SK-N-SH (cell line): ENCODE measurements around the gene METTL21A. TPM values are rescaled to one million over a fixed set of nuclear protein-coding genes. Genes with fewer than 3 reads are reported as not detected.
"Not testable (repeated sequence)": the region's sequence is repeated elsewhere in the genome, so short reads cannot be mapped to it uniquely, and the experiment has no call there.

Experiments used
- CTCF ChIA-PET: fragments of 300-600, 350-600 bp; formaldehyde crosslinking; extraction: SDS; loops from one replicate; lab custom pipeline; 2021; lab: Yijun Ruan, JAX
- POLR2A ChIA-PET: fragments of 350-600 bp; sonication (Branson Sonifier 250); formaldehyde crosslinking; extraction: SDS; loops from one replicate; lab custom pipeline; 2020; ENCODE audit warnings: antibody characterized with exemption, inconsistent platforms; lab: Yijun Ruan, JAX
- DNase-seq: peaks from one replicate; pipeline ENCODE4 v3.0.0; 2012
- H2AFZ ChIP-seq: fragments of 200-600 bp; sonication (generic); 2 replicates; pipeline ENCODE4 v1.8.1; 2016; ENCODE audit warnings: antibody characterized with exemption, mild to moderate bottlenecking, low read depth
- H3F3A ChIP-seq: fragments of 200-600 bp; sonication (generic); replicated peaks from 2 replicates; pipeline ENCODE3; 2016; ENCODE audit warnings: antibody characterized with exemption, mild to moderate bottlenecking; ENCODE audit not compliant: insufficient read depth
- H3K27ac ChIP-seq, 2 experiments: fragments of 200-500 bp in 1 of 2; fragments of 200-600 bp in 1 of 2; sonication (Bioruptor generic) in 1 of 2; sonication (generic), shearing (Covaris generic) in 1 of 2; 2 replicates each; pipeline versions ENCODE4 v1.5.1 to v1.6.1; 2014 to 2016; ENCODE audit warnings: low read depth in 2 of 2, inconsistent platforms in 1 of 2, low read length in 1 of 2, mild to moderate bottlenecking in 1 of 2, mixed read lengths in 1 of 2
- H3K27me3 ChIP-seq: fragments of 200-600 bp; sonication (generic), shearing (Covaris generic); 2 replicates; pipeline ENCODE4 v1.6.1; 2016; ENCODE audit warnings: mixed run types; ENCODE audit not compliant: insufficient read depth
- H3K36me3 ChIP-seq, 2 experiments: fragments of 200-500 bp in 1 of 2; fragments of 200-600 bp in 1 of 2; sonication (Bioruptor generic) in 1 of 2; sonication (generic) in 1 of 2; replicated peaks in 1 of 2; 2 replicates each; pipeline versions ENCODE3 to v1.5.1; 2014 to 2016; ENCODE audit warnings: low read length in 1 of 2, mild to moderate bottlenecking in 1 of 2; ENCODE audit not compliant: insufficient read depth in 2 of 2, control insufficient read depth in 1 of 2
- H3K4me1 ChIP-seq, 2 experiments: fragments of 200-500 bp in 1 of 2; fragments of 200-600 bp in 1 of 2; sonication (Bioruptor generic) in 1 of 2; sonication (generic), shearing (Covaris generic) in 1 of 2; 2 replicates each; pipeline versions ENCODE4 v1.5.1 to v1.6.1; 2014 to 2016; ENCODE audit warnings: low read depth in 1 of 2, low read length in 1 of 2, mixed run types in 1 of 2; ENCODE audit not compliant: insufficient read depth in 2 of 2, control insufficient read depth in 1 of 2
- H3K4me2 ChIP-seq: fragments of 200-600 bp; sonication (generic), shearing (Covaris generic); 2 replicates; pipeline ENCODE4 v1.6.1; 2017; ENCODE audit warnings: mixed run types
- H3K4me3 ChIP-seq, 2 experiments: fragments of 200-500 bp in 1 of 2; fragments of 200-600 bp in 1 of 2; sonication (Bioruptor generic) in 1 of 2; sonication (generic), shearing (Covaris generic) in 1 of 2; 2 replicates each; pipeline versions ENCODE4 v1.5.1 to v1.8.1; 2014 to 2016; ENCODE audit warnings: low read depth in 2 of 2, inconsistent platforms in 1 of 2, low read length in 1 of 2, mild to moderate bottlenecking in 1 of 2, mixed read lengths in 1 of 2, moderate library complexity in 1 of 2
- H3K79me2 ChIP-seq: fragments of 200-600 bp; sonication (generic); 2 replicates; pipeline ENCODE4 v1.8.1; 2017; ENCODE audit warnings: mild to moderate bottlenecking; ENCODE audit not compliant: insufficient read depth
- H3K9ac ChIP-seq: fragments of 200-600 bp; sonication (generic); 2 replicates; pipeline ENCODE4 v1.6.1; 2017; ENCODE audit warnings: mixed run types
- H3K9me2 ChIP-seq: fragments of 200-600 bp; sonication (generic); 2 replicates; pipeline ENCODE4 v1.6.1; 2017; ENCODE audit warnings: mixed run types
- H3K9me3 ChIP-seq: fragments of 200-600 bp; sonication (generic); 2 replicates; pipeline ENCODE4 v1.6.1; 2017; ENCODE audit warnings: mixed run types, mild to moderate bottlenecking, moderate library complexity
- H4K20me1 ChIP-seq: fragments of 200-600 bp; sonication (generic); 2 replicates; pipeline ENCODE4 v1.6.1; 2017; ENCODE audit warnings: mild to moderate bottlenecking, mixed run types; ENCODE audit not compliant: insufficient read depth
- CHD2 ChIP-seq: fragments of 150-350 bp; IDR thresholded peaks from 2 replicates; pipeline ENCODE4 v1.6.1; 2018; ENCODE audit warnings: low read length; ENCODE audit not compliant: partially characterized antibody
- ELF1 ChIP-seq: IDR thresholded peaks from 2 replicates; pipeline ENCODE4 v1.4.0; 2012
- EP300 ChIP-seq, 2 experiments: IDR thresholded peaks; 2 replicates each; pipeline versions ENCODE4 v1.4.0 to v1.6.1; 2012; ENCODE audit warnings: borderline replicate concordance in 1 of 2, low read depth in 1 of 2, low read length in 1 of 2
- FOSL2 ChIP-seq: IDR thresholded peaks from 2 replicates; pipeline ENCODE4 v1.4.0; 2012; ENCODE audit warnings: low read depth, mild to moderate bottlenecking, moderate library complexity, borderline replicate concordance
- GABPA ChIP-seq: IDR thresholded peaks from 2 replicates; pipeline ENCODE4 v1.4.0; 2012; ENCODE audit warnings: low read depth, mild to moderate bottlenecking
- GATA2 ChIP-seq: sonication (generic); formaldehyde crosslinking; IDR thresholded peaks from 2 replicates; pipeline ENCODE4 v1.5.0; 2020; ENCODE audit warnings: mild to moderate bottlenecking, missing genetic modification reagents
- IRF3 ChIP-seq: fragments of 150-350 bp; IDR thresholded peaks from 2 replicates; pipeline ENCODE4 v1.6.1; 2016; ENCODE audit warnings: mild to moderate bottlenecking, low read depth, low read length
- MXI1 ChIP-seq: IDR thresholded peaks from 2 replicates; pipeline ENCODE4 v1.6.1; 2012; ENCODE audit warnings: mild to moderate bottlenecking, low read depth, low read length, improper control_type of control experiment
- NFIC ChIP-seq: IDR thresholded peaks from 2 replicates; pipeline ENCODE4 v1.4.0; 2012; ENCODE audit warnings: borderline replicate concordance
- NRF1 ChIP-seq: IDR thresholded peaks from 2 replicates; pipeline ENCODE4 v1.6.1; 2012; ENCODE audit warnings: low read depth, mild to moderate bottlenecking, low read length
- PBX3 ChIP-seq: IDR thresholded peaks from 2 replicates; pipeline ENCODE4; 2012
- POLR2AphosphoS5 ChIP-seq: IDR thresholded peaks from 2 replicates; pipeline ENCODE4 v1.6.1; 2012; ENCODE audit warnings: low read depth, low read length
- RAD21 ChIP-seq: IDR thresholded peaks from 2 replicates; pipeline ENCODE4 v1.6.1; 2012; ENCODE audit warnings: mild to moderate bottlenecking, low read length
- RCOR1 ChIP-seq: fragments of 150-350 bp; IDR thresholded peaks from 2 replicates; pipeline ENCODE4 v1.6.1; 2017; ENCODE audit warnings: antibody characterized with exemption, low read length
- RFX5 ChIP-seq: IDR thresholded peaks from 2 replicates; pipeline ENCODE4 v1.6.1; 2012; ENCODE audit warnings: mild to moderate bottlenecking, improper control_type of control experiment, low read length
- RXRA ChIP-seq: IDR thresholded peaks from 2 replicates; pipeline ENCODE4 v1.4.0; 2012; ENCODE audit warnings: low read depth, mild to moderate bottlenecking, borderline replicate concordance
- SIN3A ChIP-seq: IDR thresholded peaks from 2 replicates; pipeline ENCODE4 v1.6.1; 2012; ENCODE audit warnings: low read depth, mild to moderate bottlenecking, low read length, moderate library complexity, borderline replicate concordance
- SMC3 ChIP-seq: IDR thresholded peaks from 2 replicates; pipeline ENCODE4 v1.6.1; 2012; ENCODE audit warnings: low read depth, low read length, improper control_type of control experiment
- TEAD4 ChIP-seq: IDR thresholded peaks from 2 replicates; pipeline ENCODE4 v1.4.0; 2012; ENCODE audit warnings: mild to moderate bottlenecking, borderline replicate concordance; ENCODE audit not compliant: insufficient read depth
- WGBS: methylation state at CpG from one replicate; pipeline ENCODE4 v1.1.6; 2017; ENCODE audit warnings: low lambda C conversion rate; 5-methylcytosine and 5-hydroxymethylcytosine counted together
- polyA plus RNA-seq, 3 experiments: library from polyadenylated mRNA; depleted of rRNA; stranded (reverse); fragments of >200 nt; gene quantifications; 2 replicates each; pipeline ENCODE4 v1.2.3, GENCODE V29; 2012

Gene METTL21A
- polyA plus RNA-seq, 1 of the 3 experiments (the other 2 are of a cell fraction), result 19.4 TPM

- no peak for TF ChIP-seq NRF1
These were observed 18.7 kb upstream of the METTL21A start (continued) for GRCh38 chr2:207643892-207644291.

- Histone ChIP-seq H3K9me3 (no peaks in the 10 kb centered on the region), H2AFZ (no peak overlapping the region), H3K4me1 (no peaks in the 10 kb centered on the region), H3K9ac (no peak overlapping the region), H3K27ac (no peak overlapping the region), H3K79me2 (no peaks in the 10 kb centered on the region), H3K4me3 (no peak overlapping the region), H3F3A (no peaks in the 10 kb centered on the region), H3K4me2 (no peak overlapping the region), H4K20me1 (no peaks in the 10 kb centered on the region), H3K9me2 (no peaks in the 10 kb centered on the region), H3K27me3 (no peaks in the 10 kb centered on the region), H3K36me3 (no peaks in the 10 kb centered on the region)
- no peak for TF ChIP-seq SIN3A
- POLR2A ChIA-PET, result no interaction called here
- WGBS, result 50% methylated on average over 1 of the region's 1 CpG
- no peak for DNase-seq
- CTCF ChIA-PET, result interaction anchor here (3.6 kb wide), 1 partner anchor 14 kb away, joined by 18 read pairs; no protein-coding TSS in a partner anchor
These were observed 15.5 kb upstream of the METTL21A start for GRCh38 chr2:207640661-207641060.

GRCh38 chr2:207640160-207640559 lies 15.0 kb upstream of the METTL21A start:
- Histone ChIP-seq H3K9me2 (no peaks in the 10 kb centered on the region), H4K20me1 (no peaks in the 10 kb centered on the region), H3K27me3 (no peaks in the 10 kb centered on the region), H3F3A (no peaks in the 10 kb centered on the region), H3K4me1 (no peaks in the 10 kb centered on the region), H3K27ac (no peak overlapping the region), H3K9me3 (no peaks in the 10 kb centered on the region), H3K4me2 (no peak overlapping the region), H3K4me3 (no peak overlapping the region), H3K79me2 (no peaks in the 10 kb centered on the region), H2AFZ (no peak overlapping the region), H3K36me3 (no peaks in the 10 kb centered on the region), H3K9ac (no peak overlapping the region)
- ChIA-PET POLR2A (no interaction called here), CTCF (interaction anchor here (3.6 kb wide), 1 partner anchor 14 kb away, joined by 18 read pairs; no protein-coding TSS in a partner anchor)
- TF ChIP-seq RXRA (no peak), PBX3 (no peak), FOSL2 (no peak), CHD2 (no peak), IRF3 (no peak), ELF1 (no peak), RAD21 (no peak), EP300 (IDR thresholded peaks at IDR 0.05; ENCODE audit: borderline replicate concordance in 1 of 2, low read depth in 1 of 2, low read length in 1 of 2) (no peak), POLR2AphosphoS5 (no peak), RFX5 (no peak), SMC3 (no peak), MXI1 (no peak), GABPA (no peak), NFIC (no peak), TEAD4 (no peak), GATA2 (CRISPR knock-in tag) (no peak), RCOR1 (no peak)
- no peak for DNase-seq

- H3K27me3 ChIP-seq, H3K4me1 ChIP-seq, H3K36me3 ChIP-seq, H3K9ac ChIP-seq, H3K79me2 ChIP-seq, H3F3A ChIP-seq, H3K27ac ChIP-seq, H3K4me2 ChIP-seq, H2AFZ ChIP-seq, H3K9me2 ChIP-seq, H3K9me3 ChIP-seq, POLR2A ChIA-PET, H3K4me3 ChIP-seq, DNase-seq, H4K20me1 ChIP-seq: not testable (repeated sequence)
- CTCF ChIA-PET, result interaction anchor here (3.6 kb wide), 1 partner anchor 13 kb away, joined by 18 read pairs; no protein-coding TSS in a partner anchor
- 77% methylated on average over 3 of the region's 3 CpGs for WGBS
These were observed 14.1 kb upstream of the METTL21A start for GRCh38 chr2:207639288-207639687.
